IPS-18c (cell line): ENCODE data around the gene XAB2.
"Not testable (repeated sequence)": the region's sequence is repeated elsewhere in the genome, so short reads cannot be mapped to it uniquely, and the experiment has no call there.

Source experiments
- H3K4me3 ChIP-seq: 2 replicates; pipeline ENCODE4 v1.7.0; 2013; ENCODE audit warnings: low read depth, mild to moderate bottlenecking, low read length, moderate library complexity; ENCODE audit not compliant: insufficient read depth
- H3K9me3 ChIP-seq: one replicate; pipeline ENCODE4 v1.6.1; 2013; ENCODE audit warnings: mild to moderate bottlenecking, low read length, moderate library complexity; ENCODE audit not compliant: control insufficient read depth, insufficient read depth

XAB2 gene

DNA sequence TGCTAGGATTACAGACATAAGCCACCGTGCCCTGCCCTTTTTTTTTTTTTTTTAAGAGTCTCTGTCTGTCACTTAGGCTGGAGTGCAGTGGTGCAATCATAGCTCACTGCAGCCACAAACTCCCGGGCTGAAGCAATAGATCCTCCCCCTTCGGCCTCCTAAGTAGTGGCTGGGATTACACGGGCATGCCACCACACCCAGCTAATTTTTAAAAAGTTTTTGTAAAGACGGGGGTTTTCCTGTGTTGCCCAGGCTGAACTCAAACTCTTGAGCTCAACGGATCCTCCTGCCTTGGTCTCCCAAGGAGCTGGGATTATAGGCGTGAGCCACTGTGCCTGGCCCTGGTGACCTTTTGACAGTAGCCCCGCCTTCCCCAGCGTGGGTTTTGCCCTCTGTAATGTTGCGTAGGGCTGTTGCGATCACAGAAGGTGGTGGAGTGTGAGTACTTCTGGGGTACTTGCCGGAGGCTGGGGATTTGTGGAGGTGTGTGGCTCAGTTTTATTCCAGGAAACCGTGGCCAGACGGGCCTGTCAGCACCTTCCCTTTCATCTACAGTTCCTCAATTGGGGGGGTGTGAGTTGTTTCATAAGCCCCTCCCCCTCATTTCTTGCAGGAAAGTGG lies 27.9 kb upstream of the XAB2 start:
- H3K4me3 ChIP-seq, result no peak overlapping the region
- H3K9me3 ChIP-seq, result peaks cover 2% of the 10 kb centered on the region

DNA sequence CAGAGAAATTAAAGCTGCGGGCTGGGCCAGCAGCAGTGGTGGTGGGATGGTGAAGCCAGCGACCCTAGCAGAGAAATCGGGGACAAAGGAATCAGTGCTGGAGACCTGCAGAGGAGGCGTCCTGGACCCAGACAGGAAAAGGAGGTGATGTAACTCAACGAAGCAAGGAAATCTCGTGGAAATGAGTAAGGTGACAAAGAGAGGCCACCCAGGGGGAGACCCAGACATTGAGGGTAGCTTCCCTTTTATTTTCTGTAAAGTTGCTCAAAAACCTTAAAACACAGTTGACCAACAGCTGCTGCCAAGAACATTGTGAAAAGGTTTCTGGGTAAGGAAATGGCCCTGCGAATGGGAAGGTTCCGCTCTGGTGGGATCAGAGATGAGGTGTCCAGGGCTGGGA lies 26.2 kb upstream of the XAB2 start:
- Histone ChIP-seq H3K4me3 (no peak overlapping the region), H3K9me3 (peaks cover 2% of the 10 kb centered on the region)

DNA sequence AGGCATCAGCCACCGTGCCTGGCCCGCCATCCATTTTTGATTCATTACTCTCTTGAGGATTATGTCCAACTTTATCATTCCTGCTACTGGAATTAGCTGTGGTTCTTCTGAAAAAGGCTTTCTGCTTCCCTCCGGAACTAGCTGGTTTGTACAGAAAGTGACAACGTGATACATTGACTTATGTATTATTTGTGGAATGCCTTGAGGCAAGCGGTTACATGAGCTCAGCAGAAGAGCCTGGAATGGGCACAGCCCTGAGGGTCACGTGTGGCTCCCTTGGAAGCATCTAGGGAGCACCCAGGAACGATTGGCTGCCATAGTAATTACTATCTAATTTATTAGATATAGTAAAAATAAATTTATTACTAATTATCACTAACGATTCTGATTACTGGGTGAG lies 25.1 kb upstream of the XAB2 start:
- Histone ChIP-seq H3K4me3 (no peak overlapping the region), H3K9me3 (peaks cover 2% of the 10 kb centered on the region)

DNA sequence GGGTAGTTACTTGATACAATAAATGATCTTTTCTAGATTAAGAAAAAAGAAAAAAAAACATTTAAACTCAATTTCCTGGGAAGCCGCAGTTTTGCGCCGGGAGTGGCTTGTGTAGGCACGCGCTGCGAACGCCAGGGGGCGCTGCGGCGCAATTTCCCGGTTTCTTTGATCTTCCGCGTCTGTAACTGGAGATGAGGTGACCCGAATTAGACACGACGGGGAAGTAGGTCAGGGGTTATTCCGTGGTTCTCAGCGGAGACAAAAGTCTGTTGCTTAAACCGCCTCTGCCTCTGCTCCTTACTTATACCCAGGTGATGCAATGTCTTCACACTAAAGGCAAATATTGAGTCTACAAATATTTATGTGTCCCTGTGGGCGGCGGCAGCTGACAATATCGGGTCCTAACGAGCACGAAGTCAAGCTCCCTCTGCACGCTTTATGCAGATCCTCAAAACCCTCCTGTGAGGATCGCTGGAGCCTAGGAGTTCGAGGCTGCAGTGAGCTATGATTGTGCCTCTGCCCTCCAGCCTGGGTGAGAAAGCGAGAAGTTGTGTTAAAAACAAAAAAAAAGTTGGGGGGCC lies 22.8 kb upstream of the XAB2 start:
- H3K9me3 ChIP-seq, result peaks cover 2% of the 10 kb centered on the region
- no peak overlapping the region for H3K4me3 ChIP-seq

DNA sequence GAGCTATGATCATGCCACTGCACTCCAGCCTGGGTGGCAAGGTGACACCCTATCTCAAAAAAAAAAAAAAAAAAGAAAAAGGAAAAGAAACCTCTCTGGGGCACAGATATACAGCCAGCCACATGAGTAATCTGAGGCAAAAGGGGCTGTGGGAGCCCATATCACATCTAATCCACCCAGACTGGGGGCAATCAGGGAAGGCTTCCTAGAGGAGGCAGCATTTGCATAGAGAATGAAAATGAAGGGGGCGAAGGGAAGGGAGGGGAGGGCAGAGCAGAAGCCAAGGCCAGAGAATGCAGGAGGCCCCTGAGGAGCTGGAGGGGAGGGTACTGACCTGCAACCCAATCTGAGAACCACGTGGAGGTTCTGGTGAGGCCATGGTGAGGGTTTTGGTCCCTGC lies 20.8 kb upstream of the XAB2 start:
- no peak overlapping the region for H3K4me3 ChIP-seq

DNA sequence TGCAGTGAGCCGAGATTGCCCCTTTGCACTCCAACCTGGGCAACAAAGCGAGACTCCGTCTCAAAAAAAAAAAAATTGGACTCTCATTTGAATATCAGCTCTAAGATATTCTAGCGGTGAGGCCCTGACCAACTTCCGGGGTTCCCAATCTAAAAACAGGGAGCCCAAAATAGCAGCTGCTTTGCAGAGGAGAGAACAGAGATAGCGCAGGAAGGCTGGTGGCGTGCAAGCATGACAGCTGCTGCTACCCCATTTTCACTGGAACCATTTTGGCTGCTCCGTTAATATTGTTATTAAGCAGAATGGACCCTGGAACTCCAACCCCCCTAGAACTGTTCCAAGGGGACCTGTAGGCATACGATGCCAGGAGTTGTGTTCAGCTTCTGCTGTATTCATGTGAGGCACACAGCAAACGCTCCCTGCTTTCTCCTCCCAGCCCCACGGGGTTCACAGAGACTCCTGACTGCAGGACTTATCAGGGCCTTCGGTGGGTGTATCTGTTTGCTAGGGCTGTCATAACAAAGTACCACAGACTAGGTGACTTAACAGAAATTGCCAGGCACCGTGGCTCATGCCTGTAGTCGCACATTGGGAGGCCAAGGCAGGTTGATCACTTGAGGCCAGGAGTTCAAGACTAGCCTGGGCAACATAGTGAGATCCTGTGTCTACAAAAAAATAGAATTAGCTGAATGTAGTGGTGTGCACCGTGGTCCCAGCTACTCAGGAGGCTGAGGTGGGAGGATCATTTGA lies 19.1 kb upstream of the XAB2 start:
- Histone ChIP-seq H3K9me3 (peaks cover 2% of the 10 kb centered on the region), H3K4me3 (no peak overlapping the region)

More for the DNA sequence above, 20.8 kb upstream of the XAB2 start:
- peaks cover 2% of the 10 kb centered on the region for H3K9me3 ChIP-seq

DNA sequence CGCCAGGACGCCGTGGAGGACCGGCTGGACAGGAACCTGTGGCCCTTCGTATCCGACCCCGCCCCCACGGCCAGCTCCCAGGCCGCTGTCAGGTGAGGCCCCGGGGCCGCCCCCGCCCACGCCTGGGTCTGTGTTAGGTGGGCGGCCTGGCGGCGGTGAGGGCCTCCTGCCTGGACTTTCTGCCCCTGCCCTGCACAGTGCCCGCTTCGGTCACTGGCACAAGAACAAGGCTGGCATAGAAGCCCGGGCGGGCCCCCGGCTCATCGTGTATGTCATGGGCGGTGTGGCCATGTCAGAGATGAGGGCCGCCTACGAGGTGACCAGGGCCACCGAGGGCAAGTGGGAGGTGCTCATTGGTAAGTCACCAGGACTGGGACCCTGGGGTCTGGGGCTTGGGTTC lies 17.8 kb upstream of the XAB2 start:
- Histone ChIP-seq H3K4me3 (no peak overlapping the region), H3K9me3 (no peaks in the 10 kb centered on the region)

DNA sequence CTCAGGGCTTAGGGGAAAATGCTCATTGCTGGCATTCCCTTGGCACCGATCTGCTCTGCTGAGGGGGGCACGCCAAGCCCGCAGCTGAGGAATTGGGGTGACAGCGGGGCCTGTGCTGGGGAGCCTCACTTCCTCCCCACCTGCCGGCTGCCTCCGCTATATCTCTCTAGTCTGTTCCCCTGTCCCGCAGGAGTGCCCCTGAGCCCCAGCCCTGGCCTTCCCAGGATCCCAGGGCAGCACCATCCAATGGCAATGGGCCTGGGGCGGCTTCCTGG lies 17.0 kb upstream of the XAB2 start:
- Histone ChIP-seq H3K9me3 (no peaks in the 10 kb centered on the region), H3K4me3 (no peak overlapping the region)

DNA sequence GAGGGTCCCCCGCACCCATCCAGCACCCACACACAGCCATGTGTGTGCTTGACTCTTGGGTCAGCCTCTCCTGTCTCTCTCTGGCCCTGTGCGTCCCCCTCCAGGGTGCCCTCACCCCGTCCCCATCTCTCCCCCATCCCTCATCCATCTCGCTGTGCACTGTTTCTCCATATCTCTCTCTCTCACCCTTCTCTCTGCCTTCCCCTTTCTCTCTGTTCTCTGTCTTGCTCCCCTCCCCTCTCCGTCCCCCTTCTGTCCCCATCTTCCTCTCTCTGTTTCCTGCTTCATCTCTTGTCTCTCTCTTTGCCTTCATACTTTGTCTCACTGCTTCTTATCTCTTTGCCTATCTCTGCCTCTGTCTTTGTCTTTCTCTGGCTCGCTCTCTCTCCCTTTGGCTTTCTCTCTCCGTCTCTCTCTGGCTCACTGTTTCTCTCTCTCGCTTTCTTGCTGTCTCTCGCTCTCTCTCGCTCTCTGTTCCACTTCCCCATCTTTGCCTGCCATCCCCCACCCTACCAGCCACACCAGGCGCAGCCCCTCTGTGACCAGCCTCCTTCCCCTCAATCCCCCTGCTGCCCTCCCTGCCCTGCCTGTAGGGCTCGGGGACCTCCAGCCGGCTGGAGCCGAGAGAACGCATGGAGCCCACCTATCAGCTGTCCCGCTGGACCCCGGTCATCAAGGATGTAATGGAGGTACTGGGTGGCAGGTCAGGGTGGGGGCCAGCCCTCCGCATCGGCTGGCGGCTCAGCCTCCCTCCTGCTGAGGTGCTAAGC lies 16.5 kb upstream of the XAB2 start:
- no peaks in the 10 kb centered on the region for H3K9me3 ChIP-seq
- no peak overlapping the region for H3K4me3 ChIP-seq

DNA sequence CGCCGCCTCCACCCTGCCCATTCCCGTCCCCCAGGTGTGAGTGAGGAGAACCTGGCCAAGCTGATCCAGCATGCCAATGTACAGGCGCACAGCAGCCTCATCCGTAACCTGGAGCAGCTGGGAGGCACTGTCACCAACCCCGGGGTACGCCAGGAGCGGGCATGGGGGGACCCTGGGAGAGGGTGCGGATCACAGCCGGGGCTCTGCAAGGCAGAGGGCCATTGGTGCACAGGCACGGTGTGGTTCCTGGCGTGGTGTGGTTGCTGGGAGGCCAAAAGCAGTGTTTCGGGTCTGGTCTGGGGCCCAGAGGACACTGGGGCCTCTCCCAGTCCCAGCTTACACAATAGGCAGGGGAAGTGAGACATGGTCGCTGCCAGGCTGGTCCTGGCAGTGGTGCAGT lies 15.8 kb upstream of the XAB2 start:
- Histone ChIP-seq H3K4me3 (no peak overlapping the region), H3K9me3 (no peaks in the 10 kb centered on the region)

DNA sequence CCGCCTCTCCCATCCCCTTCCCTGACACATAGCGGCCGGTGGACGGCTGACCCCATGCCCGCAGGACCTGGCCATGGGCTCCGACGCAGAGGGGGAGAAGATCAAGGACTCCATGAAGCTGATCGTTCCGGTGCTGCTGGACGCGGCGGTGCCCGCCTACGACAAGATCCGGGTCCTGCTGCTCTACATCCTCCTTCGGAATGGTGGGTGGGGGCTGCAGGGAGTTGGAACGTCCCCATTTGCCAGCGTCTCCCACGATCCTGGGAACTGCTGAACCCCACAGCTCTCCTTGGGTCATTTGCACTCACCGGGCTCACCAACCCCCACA lies 15.2 kb upstream of the XAB2 start:
- no peaks in the 10 kb centered on the region for H3K9me3 ChIP-seq
- no peak overlapping the region for H3K4me3 ChIP-seq

DNA sequence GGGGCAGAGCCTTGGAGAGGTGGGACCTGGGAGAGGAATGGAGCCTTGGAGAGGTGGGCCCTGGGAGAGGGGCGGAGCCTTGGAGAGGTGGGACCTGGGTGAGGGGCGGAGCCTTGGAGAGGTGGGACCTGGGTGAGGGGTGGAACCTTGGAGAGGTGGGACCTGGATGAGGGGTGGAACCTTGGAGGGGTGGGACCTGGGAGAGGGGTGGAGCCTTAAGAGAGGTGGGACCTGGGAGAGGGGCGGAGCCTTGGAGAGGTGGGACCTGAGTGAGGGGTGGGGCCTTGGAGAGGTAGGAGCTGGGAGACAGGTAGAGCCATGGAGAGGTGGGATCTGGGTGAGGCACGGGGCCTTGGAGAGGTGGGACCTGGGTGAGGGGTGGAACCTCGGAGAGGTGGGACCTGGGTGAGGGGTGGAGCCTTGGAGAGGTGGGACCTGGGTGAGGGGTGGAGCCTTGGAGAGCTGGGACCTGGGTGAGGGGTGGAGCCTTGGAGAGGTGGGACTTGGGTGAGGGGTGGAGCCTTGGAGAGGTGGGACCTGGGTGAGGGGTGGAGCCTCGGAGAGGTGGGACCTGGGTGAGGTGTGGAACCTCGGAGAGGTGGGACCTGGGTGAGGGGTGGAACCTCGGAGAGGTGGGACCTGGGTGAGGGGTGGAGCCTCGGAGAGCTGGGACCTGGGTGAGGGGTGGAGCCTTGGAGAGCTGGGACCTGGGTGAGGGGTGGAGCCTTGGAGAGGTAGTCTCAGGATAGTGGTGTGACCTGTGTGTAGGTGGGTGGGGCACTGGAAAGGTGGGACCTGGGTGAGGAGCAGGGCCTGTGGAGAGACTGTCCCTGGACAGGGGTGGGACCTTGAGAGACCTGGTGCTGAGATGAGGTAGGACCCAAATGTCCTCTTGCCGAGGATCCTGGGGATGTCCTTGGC lies 14.5 kb upstream of the XAB2 start:
- H3K4me3 ChIP-seq, H3K9me3 ChIP-seq: not testable (repeated sequence)

DNA sequence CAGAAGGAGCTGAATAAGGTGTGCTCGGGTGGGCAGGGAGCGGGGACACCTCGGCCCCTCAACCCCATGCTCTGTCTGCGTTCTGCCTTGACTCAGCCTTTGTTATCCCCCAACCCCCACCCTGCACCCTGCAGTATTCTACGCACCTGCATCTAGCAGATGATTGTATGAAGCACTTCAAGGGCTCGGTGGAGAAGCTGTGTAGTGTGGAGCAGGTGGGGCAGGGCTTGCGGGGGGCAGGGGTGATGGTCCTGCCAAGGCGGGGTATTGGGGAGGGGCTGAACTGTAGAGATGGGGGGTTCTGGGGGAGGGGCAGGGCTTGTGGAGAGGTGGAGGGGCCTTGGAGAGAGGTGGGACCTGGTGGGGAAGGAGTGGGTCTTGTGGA lies 13.7 kb upstream of the XAB2 start:
- H3K4me3 ChIP-seq, result no peak overlapping the region
- no peaks in the 10 kb centered on the region for H3K9me3 ChIP-seq

DNA sequence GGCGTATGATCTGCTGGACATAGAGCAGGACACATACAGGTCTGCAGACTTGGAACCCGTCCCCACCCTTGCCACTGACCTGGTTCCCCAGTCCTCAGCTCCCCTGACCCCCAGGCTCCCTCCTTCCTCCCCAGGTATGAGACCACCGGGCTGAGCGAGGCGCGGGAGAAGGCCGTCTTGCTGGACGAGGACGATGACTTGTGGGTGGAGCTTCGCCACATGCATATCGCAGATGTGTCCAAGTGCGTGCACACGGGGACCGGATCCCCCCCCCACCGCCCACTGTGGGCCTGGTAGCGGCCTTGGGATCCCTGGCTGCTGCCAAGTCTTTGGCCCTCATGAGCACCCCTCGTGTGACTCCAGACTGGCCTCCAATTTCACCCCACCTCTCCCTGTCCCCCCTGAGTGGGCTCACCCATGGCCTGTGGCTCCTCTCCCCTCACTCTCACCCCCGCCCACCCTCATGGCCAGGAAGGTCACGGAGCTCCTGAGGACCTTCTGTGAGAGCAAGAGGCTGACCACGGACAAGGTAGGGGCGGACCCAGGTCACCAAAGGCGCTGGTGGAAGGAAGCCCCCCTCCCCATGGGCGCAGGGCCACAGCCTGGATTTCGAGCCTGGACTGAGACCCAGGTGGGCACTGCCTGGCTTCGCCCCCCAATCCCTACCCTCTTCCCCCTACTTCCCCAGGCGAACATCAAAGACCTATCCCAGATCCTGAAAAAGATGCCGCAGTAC lies 13.1 kb upstream of the XAB2 start:
- no peak overlapping the region for H3K4me3 ChIP-seq

DNA sequence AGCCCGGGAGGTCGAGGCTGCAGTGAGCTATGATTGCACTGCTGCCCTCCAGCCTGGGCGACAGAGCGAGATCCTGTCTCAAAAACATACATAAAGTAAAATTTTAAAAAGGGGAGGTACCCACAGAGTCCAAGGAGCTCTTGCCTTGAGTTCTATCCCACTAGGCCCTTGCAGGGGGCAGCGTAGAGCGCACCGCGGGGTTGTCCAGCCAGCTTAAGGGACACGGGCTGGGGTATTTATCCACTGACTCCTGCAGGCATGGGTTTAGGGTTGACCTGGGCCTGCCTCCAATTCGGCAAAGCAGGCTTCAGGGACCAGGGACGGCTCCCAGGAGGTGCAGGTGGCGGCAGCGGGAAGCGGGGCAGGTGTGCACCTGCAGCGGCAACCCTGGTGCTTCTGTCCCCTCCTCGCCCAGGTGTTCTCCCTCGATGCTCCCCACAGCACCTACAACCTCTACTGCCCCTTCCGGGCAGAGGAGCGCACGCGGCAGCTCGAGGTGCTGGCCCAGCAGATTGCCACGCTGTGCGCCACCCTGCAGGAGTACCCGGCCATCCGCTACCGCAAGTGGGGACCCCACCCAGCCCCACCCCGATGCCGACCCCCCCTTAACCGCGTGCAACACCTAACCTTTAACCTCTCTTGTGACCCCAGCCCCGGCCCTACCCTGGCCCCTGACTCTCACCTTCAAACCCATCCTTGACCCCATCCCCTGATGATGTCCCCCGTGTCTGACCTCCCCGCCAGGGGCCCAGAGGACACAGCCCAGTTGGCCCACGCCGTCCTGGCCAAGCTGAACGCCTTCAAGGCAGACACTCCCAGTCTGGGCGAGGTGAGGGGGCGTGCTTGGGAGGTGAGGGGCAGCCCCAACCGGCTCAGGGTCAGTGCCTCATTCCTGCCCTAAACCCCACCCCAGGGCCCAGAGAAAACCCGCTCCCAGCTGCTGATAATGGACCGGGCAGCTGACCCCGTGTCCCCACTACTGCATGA lies 12.2 kb upstream of the XAB2 start:
- Histone ChIP-seq H3K9me3 (no peaks in the 10 kb centered on the region), H3K4me3 (no peak overlapping the region)

More for the DNA sequence above, 13.1 kb upstream of the XAB2 start:
- no peaks in the 10 kb centered on the region for H3K9me3 ChIP-seq

DNA sequence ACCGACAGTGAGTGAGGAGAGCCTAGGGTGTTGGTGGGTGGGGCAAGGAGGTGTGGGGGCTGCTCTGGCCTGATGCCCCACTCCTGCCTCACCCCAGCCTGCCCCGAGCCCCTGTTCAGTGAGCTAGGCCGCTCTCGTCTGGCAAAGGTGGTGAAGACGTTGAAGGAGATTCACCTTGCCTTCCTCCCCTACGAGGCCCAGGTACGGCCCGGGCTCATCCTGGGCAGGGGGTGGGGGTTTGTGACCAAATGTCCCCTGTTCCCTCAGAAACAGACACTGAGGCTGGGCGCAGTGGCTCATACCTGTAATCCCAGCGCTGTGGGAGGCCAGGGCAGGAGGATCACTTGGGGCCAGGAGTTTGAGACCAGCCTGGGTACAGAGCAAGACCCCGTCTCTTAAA lies 11.5 kb upstream of the XAB2 start:
- no peaks in the 10 kb centered on the region for H3K9me3 ChIP-seq
- no peak overlapping the region for H3K4me3 ChIP-seq
